Prostate gland (tissue), 2 donors: Measurements from ENCODE around the gene OR5B21.

ENCODE experiments used
- CTCF ChIP-seq, 4 experiments: fragments of 200-600 bp in 2 of 4; fragments of 450-650 bp in 2 of 4; sonication (generic) in 2 of 4; IDR thresholded peaks; 1 replicate in 3 of 4; 2 replicates in 1 of 4; pipeline ENCODE4 v1.5.1; 2016 to 2019; ENCODE audit warnings: antibody characterized with exemption in 4 of 4, mild to moderate bottlenecking in 2 of 4, moderate library complexity in 2 of 4
- POLR2A ChIP-seq: fragments of 450-650 bp; IDR thresholded peaks from one replicate; pipeline ENCODE4 v1.6.1; 2016; ENCODE audit warnings: antibody characterized with exemption, mild to moderate bottlenecking
- POLR2AphosphoS5 ChIP-seq: sonication (generic); formaldehyde crosslinking; IDR thresholded peaks from one replicate; pipeline ENCODE4 v1.6.1; 2017; ENCODE audit warnings: antibody characterized with exemption

GRCh38 chr11:58497951-58498350 is 10.0 kb downstream of the OR5B21 start:
- TF ChIP-seq POLR2AphosphoS5 (no peak), CTCF (IDR thresholded peaks at IDR 0.05) (no peak), POLR2A (no peak)
